ENCODE data around the gene SYNDIG1. TPM values are rescaled to one million over a fixed set of nuclear protein-coding genes. Genes with fewer than 3 reads are reported as not detected.

The SYNDIG1 gene
- total RNA-seq, 1 experiment from 2014 or later = not detected

DNA sequence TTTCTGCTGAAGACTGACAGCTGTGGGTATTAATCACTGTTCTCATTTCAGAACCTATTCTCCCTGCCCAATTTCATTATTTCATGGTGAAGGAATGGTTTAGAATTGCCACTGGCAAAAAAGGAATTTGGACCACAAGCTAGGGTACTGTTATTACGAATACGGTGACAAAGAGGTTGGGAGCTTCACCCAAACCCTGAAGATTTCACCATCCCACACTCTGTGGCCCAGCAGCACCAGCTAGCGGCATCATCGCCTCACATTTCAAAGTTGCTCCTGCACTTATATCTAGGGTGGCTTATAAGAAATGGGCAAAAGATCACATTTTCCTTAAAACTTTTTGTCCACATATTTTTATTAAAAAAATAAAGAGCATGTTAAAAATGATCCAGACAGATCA, 236.1 kb downstream of the SYNDIG1 start:
- no peaks in the 10 kb centered on the region for H3K36me3 Mint-ChIP-seq (ENCODE audit: insufficient read depth, unreplicated experiment)
- no peaks in the 10 kb centered on the region for H3K4me1 Mint-ChIP-seq (ENCODE audit: low read depth, unreplicated experiment)
- intact Hi-C loops (cut with micrococcal nuclease; ENCODE audit: unreplicated experiment) = no loop called here
- DNase-seq = no peak
- H3K9me3 Mint-ChIP-seq (ENCODE audit: low read depth, unreplicated experiment) = no peaks in the 10 kb centered on the region
- H3K27me3 Mint-ChIP-seq (ENCODE audit: unreplicated experiment) = peaks cover 20% of the 10 kb centered on the region
- CTCF ChIA-PET = no interaction called here
- H3K4me3 Mint-ChIP-seq (ENCODE audit: low read depth, unreplicated experiment) = no peak overlapping the region
- TF ChIP-seq, protein P1, sequence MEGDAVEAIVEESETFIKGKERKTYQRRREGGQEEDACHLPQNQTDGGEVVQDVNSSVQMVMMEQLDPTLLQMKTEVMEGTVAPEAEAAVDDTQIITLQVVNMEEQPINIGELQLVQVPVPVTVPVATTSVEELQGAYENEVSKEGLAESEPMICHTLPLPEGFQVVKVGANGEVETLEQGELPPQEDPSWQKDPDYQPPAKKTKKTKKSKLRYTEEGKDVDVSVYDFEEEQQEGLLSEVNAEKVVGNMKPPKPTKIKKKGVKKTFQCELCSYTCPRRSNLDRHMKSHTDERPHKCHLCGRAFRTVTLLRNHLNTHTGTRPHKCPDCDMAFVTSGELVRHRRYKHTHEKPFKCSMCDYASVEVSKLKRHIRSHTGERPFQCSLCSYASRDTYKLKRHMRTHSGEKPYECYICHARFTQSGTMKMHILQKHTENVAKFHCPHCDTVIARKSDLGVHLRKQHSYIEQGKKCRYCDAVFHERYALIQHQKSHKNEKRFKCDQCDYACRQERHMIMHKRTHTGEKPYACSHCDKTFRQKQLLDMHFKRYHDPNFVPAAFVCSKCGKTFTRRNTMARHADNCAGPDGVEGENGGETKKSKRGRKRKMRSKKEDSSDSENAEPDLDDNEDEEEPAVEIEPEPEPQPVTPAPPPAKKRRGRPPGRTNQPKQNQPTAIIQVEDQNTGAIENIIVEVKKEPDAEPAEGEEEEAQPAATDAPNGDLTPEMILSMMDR (IDR thresholded peaks at IDR 0.05; ENCODE audit: unreplicated experiment) = no peak
- BruUV-seq (replicated peaks) = no TSS peak
- no peak overlapping the region for H3K27ac Mint-ChIP-seq (ENCODE audit: unreplicated experiment)

DNA sequence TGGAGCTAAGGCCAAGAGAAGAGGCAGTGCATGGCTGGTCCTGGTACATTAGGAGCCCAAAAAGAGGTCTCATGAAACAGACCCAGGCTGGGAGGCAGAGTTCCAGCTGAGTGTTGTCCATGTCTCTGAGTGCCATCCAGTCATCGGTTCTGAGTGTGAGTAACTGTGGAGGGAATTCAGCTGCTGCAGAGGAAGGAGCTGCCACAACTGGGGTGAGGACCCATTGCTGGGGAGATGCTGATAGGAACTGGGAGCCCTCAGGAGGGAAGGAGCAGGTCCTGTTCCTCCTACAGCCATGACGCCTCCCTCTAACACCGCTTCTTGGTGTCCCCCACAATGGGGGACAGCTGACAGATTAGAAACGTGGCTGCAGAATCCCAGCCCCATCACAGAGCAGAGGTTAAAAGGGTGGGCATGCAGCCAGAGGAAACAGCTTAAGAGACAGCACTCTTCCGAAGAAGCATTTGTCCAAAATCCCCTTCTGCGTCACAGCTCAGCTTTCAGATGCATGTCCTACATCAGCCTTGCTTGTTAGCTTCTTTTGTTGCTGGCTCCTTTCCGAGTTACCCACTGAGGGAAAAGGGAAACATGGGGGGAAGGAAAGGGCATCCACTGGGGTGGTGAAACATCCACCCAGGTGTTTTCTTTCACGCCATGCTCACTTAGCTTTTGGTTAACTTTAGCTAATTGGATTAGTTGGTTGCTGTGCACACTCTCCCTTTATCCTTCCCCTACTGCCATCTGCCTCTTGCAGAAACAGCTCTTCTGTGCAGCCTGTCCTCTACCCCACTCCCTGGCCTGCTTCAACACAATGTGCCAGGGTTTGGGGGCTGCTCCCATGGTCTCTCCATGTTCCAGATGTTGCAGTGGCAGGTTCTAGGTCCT, 239.2 kb downstream of the SYNDIG1 start:
- TF ChIP-seq, protein P1 (IDR thresholded peaks at IDR 0.05; ENCODE audit: unreplicated experiment) = no peak
- intact Hi-C loops (cut with micrococcal nuclease; ENCODE audit: unreplicated experiment) = no loop called here

More for the DNA sequence above, 239.2 kb downstream of the SYNDIG1 start:
- Mint-ChIP-seq H3K36me3 (ENCODE audit: insufficient read depth, unreplicated experiment) (no peaks in the 10 kb centered on the region), H3K27me3 (ENCODE audit: unreplicated experiment) (peaks cover 13% of the 10 kb centered on the region), H3K4me3 (ENCODE audit: low read depth, unreplicated experiment) (no peak overlapping the region), H3K9me3 (ENCODE audit: low read depth, unreplicated experiment) (no peaks in the 10 kb centered on the region), H3K4me1 (ENCODE audit: low read depth, unreplicated experiment) (no peaks in the 10 kb centered on the region), H3K27ac (ENCODE audit: unreplicated experiment) (no peak overlapping the region)
- no peak for DNase-seq
- BruUV-seq (replicated peaks) = no TSS peak
- CTCF ChIA-PET = no interaction called here
